Stimulated activated CD8-positive, alpha-beta memory T cell treated with anti-CD3 and anti-CD28 coated beads, Interleukin-15, amount 100 ng/mL, for 24 hours (primary cell): ENCODE measurements around the gene RGS3.

Source experiments
- DNase-seq: peaks from one replicate; pipeline ENCODE4 v3.0.0-alpha.2; 2020; ENCODE audit warnings: low read depth

The RGS3 gene

DNA sequence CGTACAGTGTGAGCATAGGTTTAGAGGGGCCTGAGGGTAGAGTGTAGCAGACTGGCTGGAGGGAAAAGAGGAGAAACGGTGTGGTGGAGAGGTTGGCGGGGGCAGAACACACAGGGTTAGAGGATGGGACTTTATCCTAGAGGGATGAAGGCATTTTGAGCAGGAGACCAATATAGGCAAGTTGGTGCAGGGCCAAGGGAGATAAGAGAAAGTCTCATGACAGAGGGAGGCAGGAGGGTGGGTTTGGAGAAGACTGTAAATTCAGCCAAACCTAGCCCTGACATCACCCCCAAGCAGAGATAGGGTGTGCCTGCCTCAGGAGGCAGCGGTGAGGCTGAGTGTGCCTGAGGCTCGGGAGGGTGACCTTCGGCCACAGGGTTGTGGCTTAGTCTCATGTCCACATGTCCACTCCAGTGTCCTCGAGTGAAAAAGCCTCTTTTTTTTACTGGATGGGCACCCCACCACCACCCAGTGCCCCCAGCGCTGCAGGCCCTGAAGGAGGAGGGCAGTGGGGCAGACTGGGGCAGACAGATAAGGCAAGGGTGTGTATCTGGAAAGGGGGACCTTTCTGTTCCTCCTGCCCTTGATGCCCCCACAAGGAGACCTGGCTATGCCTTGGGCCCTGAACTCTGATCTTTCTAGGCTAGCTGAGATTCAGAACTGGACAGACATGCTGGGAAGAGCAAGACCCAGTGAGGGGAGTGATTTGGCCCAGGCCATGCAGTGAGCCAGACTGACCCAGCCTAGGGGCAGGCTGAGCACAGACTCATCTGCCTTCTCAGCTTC, 108.7 kb downstream of the RGS3 start:
- no peak for DNase-seq

DNA sequence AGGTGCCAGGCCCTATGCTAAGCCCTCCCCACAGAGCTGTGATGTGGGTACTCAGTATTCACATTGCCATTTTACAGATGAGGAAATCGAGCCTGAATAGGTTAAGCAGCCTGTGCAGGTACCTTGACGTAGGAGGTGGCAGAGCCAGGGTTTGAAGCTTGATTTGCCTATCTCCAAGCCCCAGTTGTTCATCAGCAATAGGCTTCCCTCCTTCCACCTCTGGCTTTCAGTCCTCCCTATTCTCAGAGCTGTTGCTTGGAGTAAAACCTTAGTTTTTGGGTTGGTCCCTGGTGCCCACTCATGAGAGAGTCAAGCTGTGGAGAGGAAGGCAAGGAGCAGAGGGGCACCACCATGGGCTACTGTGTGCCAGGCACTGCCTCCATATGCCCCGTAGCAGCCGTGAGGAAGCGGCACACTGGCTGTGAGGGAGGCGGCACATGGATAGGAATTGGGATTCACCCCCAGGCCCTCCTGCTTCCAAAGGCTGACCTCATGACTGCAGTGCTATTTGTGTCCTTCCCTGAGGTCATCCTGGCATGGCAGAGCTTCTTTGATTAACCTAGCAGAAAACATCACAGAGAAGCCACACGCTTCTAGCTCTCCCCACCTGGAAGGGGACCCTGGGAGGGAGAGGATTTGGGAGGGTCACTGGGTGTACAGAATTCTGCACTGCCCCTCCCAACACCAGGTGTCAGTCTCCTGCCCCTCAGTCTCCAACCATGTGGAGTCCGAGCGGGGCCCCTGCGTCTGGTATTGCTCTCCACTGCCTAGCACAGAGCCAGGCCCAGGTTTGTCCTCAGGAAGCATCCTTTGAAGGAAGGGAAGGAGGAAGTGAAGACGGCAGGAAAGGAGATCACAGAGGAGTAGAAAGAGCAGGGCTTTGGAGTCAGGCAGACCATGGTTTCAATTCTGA, 109.8 kb downstream of the RGS3 start:
- no peak for DNase-seq

DNA sequence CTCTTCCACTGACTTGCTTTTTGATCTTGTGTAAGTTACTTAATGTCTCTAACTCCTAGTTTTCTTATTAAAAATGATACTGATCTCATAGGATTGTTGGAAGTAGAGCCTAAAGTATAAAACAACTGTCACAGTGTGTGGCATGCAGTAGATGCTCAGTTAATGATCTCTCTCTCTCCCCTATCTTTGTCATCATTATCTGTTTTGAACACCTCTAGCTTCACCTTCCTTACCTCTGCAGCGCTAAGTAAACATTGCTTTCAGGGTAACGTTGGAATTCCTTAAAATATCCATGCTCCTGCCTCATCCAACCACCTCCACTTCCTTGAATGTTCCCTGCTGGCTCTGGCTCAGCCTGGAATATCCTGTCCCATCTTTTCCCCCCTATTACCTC, 110.4 kb downstream of the RGS3 start:
- DNase-seq: no peak

DNA sequence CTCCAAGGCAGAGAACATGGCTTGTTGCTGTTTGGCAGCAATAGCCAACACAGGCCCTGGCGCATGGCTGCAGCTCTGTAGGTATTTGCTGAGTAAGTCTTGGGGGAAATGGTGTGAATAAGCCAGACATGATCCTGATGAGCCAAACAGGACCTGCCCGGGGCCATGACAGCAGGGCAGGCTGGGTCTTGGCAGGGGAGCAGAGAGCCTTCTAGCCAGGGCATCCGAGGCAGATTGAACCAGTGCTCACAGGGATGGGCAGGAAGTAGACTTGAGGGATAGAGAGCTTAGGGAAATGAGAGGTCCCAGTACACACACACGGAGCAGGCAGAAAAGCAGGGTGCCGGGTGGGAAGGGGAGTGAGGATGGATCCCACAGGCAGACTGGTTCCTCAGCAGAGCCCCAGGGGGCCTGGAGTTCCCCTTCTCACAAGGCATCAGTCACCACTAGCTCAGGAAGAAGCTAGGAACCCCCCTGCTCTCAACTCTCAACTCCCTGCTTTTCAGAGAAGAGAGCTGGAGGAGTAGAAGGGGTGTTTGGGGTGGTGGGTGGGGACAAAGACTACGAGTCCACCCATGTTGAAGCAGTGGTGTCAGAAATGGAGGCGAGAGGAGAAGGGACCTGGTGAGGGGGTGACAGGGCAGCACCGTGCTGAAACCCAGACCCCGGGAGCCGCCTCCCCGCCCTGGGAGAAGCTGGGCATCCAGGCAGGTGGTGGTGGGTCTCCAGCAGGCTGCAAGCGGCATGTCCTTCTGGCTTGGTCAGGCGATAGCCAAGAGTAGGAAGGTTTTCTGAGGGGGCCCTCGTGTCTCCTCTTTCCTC, 111.1 kb downstream of the RGS3 start:
- no peak for DNase-seq

DNA sequence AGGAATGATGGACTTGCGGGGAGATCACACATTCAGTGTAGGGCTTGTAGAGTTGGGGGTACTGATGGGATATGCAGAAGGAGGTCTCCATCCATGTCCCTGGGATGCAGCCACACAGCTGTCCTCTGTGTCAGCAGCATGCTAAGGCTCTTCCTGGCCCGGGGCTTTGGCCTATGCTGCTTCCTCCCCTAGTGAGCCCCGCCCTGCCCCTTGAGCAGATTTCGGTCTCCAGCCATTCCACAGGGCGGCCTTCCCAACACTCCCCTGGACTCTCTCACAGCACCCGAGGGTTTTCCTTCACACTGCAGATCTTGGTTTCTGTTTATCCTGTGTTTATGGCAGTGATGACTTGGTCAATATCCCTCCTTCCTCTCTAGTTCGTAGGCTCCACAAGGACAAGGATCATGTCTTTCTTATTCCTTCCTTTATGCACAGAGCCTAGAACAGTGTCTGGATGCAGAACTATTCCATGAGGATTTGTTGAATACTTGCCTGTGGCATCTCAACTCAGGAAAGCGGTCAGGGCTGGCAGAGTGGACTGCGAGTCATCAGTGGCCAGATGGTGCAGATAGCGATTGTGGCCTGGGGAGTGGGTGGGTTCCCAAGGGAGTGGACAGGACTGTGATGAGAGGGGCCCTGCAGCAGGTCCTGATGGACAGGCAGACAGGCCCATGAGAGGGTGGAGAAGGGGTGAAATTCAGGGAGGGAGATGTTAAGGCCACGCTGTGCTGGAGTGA, 114.2 kb downstream of the RGS3 start:
- no peak for DNase-seq

DNA sequence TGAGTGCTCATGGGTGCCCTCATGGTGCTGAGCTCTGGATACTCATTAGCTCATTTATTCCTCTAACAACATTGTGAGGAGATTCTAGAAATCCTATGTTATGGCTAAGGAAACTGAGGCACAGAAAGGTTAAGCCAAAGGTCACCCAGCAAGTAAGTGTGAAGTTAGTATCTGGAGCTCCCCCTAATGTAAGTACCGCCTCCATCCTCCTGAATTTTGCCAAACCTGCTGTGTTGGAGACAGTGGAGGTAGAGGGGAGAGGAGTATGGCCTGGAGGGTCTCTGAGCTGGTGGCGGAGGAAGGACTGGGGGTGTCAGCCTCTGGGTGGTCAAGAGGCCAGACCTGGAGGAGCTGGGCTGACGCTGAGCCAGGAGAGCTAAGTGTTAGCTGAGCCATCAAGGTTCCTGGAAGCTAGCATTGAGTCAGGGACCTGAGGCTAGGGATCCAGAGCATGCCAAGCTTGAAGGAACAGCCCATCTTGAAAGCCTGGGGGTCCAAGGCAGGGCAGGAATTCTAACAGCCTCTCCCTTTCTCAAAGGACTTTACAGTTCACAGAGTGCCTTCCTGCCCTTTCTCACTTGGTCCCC, 114.8 kb downstream of the RGS3 start:
- no peak for DNase-seq

DNA sequence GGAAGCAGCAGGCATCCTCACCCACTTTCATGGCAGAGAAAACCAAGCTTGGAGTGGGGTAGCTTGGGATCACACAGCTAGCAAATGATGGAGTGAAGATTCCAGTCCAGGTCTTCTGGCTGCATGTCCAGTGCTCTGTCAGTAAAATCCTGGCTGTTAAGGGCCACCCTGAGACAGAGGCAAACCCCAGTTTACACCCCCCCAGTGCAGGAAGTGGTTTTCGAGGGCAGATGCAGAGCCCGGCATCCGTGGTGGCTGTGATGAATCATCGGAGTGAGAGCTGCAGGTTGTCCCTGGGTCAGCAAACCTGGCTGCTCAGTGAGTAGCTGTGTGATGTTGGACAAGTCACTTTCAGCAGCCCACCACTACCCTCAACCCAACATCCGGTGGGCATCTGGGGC, 115.4 kb downstream of the RGS3 start:
- peak; percentile 37 for DNase-seq

DNA sequence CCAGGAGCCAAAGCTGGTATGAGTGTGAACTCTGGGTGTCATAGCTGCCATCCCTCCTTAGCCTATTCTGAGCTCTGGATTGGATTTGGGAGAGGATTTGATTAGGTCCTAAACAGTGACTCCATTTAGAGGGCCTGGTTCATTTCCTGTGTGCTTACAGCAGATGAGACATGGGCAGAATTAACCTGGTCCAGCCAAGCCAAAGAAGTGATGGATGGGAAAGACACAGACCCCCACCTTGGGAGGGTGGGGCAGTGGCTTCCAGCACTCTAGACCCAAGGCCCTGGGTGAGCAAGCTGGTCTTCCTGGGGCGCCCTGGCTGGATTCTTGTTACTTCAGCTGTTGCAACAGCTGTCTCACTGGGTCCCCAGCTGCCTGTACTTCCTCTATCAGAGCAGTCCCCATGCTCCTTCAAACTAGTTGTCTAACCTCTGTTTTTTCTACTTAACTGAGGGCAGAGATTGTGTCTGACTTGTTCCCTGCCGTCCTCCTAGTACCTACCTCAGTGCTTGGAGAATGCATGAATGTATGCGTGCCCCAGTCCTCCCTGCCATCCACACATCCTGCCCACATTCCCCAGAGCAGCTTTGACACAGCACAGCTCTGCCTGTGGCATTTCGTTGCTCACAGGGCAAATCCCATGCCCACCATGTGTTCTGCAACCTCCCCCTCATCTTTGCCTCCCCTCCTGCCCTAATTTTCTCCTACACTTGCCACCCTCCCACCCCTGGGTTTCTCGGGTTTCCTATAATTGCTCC, 115.9 kb downstream of the RGS3 start:
- DNase-seq: no peak

DNA sequence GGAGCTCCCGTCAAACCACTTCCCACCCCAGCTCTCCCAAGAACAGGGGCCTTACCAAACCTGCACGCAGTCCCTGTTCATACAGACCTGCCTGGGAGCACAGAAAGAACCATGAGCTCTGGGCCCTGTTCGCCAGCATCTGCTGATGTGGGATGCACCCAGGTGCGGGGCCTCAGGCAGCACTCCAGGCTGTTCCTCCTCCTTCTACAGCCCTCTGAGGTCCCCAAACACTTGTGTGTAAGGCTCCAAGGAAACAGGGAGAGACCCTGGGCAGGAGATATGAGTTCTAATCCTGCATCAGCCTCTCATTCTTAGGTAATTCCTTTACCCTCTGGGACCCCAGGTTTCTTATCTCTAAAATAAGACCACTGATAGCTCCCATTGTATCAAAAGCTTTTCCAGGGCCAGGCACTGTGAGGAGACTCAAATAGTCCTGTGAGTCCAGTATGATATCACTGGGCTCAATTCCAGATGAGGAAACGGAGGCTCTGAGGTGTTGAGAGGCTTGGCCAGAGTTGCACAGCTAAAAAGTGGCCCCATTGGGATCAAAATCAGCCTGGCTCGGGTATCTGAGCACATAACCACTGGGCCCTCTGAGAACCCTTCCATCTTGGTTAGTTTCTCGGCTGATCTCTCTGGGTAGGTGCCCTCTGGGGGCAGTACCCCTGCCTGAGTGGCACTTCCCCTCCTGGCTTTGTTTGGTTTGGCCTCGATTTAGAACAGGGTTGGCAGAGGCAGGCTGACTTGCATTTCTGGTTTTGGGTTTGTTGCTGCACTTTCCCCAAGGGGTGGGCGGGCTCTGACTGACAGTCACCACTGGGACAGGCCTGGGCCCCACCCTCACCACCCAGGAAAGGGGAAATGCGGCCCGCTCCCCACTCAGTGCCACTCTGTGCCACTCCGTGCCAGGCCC, 116.8 kb downstream of the RGS3 start:
- peak; percentile 27 for DNase-seq

DNA sequence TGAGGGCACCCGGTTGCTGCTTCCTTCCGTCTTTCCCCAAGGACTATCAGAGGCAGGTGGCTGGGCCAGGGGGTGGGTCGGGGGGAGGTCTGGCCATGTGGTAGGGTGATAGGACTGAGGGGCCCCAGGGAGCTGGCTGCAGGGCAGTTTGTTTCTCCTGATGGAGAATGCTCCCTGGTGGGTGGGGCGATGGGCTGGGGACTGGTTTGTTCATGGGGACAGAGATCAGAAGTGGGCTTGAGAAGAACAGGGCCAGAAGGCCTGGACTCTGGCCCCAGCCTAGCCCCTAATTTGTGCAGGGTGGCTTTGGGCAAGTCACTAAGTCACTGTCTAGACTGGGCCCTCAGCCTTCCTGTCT, 117.4 kb downstream of the RGS3 start:
- no peak for DNase-seq

DNA sequence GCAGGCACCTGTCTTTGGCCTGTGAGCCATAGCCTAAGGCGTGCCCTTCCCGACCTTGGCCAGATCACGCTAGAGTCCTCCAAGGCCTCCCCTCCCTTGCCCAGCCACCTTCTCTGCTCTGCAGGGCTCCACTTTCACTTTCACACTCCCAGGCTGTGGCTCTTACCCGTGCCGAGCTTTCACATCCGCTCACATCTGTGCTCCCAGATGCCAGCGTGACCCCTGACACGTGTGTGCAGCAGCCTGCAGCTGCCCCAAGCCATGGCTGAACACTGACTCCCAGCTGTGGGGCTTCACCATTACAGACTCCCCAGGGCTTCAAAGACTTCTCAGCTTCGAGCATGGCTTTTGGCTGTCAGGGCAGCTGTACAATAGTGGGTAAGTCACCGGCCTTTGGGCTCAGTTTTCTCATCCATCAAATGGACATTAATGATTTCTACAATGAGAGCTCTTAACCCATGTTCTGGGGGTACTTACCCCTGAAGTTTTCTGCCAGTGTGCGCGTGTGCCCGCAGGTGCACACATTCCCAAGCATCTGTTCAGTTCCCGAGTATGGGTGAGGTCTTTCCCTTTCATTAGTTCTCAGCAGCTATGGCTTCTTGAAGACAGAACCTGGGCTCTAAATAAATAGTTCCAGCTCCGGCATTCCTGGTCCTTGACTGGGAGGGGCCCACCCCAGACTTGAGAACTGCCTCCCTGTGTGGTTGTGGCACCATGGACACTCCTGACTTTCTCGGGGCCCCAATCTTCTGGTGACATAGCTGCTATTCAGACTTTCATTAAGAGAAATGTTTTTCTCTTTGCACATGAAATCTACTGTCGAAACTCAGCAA, 118.6 kb downstream of the RGS3 start:
- peak; percentile 33 for DNase-seq

DNA sequence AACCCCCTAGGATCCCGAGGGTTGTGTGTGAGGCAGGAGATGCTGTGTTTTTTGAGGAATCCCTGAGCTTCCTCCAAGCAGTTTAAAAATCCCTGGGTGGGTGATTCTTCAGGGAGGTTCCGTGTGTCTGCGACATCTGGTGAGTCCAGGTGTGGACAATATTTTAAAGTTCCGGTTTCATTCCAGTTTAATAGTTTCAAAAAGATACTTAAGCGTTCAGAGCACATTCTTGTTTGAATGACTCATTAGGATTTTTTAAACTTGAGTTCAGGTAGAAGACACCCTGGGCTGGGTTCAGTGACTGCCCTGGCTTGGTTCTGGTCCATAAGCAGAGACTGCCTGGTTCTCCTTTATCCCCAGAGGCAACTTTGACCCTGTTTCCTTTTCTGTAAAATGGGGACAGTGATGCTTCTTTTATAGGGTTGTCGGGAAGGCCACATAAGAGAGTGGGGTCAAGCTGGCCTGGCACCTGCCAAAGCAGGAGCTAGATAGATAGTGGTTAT, 119.2 kb downstream of the RGS3 start:
- DNase-seq: no peak

DNA sequence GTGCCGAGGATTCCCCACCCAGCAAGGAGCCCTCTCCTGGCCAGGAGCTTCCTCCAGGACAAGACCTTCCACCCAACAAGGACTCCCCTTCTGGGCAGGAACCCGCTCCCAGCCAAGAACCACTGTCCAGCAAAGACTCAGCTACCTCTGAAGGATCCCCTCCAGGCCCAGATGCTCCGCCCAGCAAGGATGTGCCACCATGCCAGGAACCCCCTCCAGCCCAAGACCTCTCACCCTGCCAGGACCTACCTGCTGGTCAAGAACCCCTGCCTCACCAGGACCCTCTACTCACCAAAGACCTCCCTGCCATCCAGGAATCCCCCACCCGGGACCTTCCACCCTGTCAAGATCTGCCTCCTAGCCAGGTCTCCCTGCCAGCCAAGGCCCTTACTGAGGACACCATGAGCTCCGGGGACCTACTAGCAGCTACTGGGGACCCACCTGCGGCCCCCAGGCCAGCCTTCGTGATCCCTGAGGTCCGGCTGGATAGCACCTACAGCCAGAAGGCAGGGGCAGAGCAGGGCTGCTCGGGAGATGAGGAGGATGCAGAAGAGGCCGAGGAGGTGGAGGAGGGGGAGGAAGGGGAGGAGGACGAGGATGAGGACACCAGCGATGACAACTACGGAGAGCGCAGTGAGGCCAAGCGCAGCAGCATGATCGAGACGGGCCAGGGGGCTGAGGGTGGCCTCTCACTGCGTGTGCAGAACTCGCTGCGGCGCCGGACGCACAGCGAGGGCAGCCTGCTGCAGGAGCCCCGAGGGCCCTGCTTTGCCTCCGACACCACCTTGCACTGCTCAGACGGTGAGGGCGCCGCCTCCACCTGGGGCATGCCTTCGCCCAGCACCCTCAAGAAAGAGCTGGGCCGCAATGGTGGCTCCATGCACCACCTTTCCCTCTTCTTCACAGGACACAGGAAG, 120.2 kb downstream of the RGS3 start:
- DNase-seq: no peak

DNA sequence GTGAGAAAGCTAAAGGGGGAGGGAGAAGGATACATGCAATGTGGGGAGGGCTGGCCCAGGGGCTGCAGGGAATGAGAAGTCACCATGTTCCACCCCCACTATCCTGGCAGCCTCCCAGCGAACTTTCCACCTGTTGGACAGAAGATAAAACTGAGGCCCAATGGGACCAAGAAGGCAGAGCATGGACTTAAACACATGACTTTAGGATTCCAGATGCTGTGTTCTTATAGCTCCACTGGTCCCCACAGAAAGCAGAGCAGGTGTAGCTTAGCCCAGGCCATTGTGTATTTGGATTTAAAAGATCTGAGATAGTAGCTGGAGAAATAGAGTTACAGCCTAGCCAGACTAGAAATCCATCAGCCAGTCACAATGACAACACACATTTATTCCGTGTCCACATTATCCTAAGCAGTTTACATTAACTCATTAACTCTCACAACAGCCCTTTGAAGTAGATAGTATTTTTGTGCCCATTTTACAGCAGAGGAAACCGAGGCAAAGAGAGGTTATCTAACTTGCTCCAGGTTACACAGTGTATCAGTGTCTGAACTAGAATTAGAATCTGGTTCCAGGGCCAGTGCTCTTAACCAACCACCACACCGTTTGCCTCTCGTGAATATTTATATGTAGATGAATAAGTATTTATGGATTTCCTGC, 121.0 kb downstream of the RGS3 start:
- no peak for DNase-seq

DNA sequence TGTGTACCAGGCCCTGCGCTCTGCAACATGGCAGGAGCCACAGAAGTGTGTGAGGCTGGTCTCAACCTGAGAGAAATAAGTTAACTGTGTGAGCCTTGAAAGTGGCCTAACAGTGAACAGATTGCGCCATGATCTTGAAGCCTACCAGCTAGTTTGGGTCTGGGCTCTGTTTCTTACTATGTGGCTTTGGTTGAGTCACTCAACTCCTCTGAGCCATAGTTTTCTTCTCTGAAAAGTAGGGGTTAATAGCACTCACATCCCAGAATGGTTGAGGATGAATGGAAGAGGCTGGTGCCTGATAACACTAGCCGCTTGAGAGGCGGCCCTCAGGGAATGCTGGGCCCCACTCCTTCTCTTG, 121.5 kb downstream of the RGS3 start:
- DNase-seq: no peak

DNA sequence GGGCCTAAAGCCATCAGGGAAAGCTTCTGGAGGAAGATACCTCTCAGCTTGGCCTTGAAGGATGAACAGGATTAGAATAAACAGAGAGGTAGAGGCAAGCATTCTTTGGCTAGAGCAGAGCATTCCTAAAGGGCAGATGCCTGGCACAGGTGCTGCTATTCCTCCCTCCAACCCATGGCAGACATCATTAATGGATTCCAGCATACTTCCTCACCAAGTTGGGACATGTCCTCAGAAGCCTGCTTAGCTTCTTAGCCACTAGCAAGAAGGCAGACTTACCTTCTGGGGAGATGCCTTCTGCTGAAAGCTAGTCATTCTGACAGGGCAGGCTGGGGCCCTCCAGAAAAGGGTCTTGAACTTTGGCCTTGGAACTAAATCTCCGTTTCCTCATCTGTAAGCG, 122.0 kb downstream of the RGS3 start:
- DNase-seq: no peak

DNA sequence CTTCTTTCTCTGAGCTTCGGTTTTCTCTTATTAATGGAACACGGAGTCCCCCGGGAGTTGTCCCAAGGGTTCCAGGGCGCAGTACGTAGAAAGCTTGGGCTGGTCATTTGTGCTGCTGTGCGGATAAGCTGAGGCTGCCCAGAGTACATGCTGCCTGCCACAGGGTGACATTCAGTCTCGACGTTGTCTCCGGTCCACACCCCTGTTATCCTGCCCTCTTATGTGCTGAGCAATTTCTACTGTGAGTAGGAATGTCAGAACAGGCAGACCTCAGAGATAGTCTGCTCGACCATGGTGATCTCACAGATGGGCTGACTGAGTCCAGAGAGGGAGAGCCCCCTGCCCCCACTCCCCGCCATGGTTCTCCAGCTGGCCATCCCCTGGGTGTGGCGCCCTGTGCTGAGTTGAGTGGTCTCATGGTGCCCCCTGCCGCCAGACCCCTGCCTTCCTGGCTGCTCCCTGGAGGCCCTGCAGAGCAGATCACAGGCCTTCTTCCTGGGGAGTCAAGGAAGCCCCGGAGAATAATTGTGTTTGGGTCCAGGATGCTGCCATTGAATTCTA, 124.0 kb downstream of the RGS3 start:
- DNase-seq: no peak
